Naive thymus-derived CD8-positive, alpha-beta T cell (primary cell): Measurements from ENCODE around the gene STYXL1. TPM values are rescaled to one million over a fixed set of nuclear protein-coding genes. Genes with fewer than 3 reads are reported as not detected.
A peak's percentile ranks its signal among the peaks of the same experiment; 100 is the strongest.

ENCODE experiments used
- ATAC-seq, 2 donors: fragments of 150-1000 bp; cut with Tn5 transposase in 1 of 2; sonication (Bioruptor Pico), chemical (Tn5 transposase) in 1 of 2; 1 replicate in 1 of 2; 2 replicates in 1 of 2; pipeline ENCODE4 v1.10.0; 2021; ENCODE audit warnings: mild to moderate bottlenecking in 2 of 2, moderate library complexity in 2 of 2
- POLR2A ChIA-PET: fragments of 350-600 bp; sonication (Branson Sonifier 250); formaldehyde crosslinking; loops from one replicate; lab custom pipeline; 2021; ENCODE audit warnings: antibody characterized with exemption; lab: Charles Lee
- DNase-seq, 10 donors: peaks; one replicate each; pipeline versions ENCODE4 v3.0.0 to v3.0.0-alpha.2; 2020 to 2022
- H3K27ac Mint-ChIP-seq, 10 donors: one replicate each; pipeline ENCODE4 v1.8.0; 2020 to 2022; ENCODE audit warnings: mild to moderate bottlenecking in 10 of 10, mixed read lengths in 10 of 10, moderate library complexity in 4 of 10, inconsistent platforms in 1 of 10
- H3K27me3 Mint-ChIP-seq, 5 donors: one replicate each; pipeline ENCODE4 v1.8.0; 2021 to 2022; ENCODE audit warnings: mixed read lengths in 5 of 5
- H3K36me3 Mint-ChIP-seq, 3 donors: one replicate each; pipeline ENCODE4 v1.8.0; 2020 to 2022; ENCODE audit warnings: mixed read lengths in 3 of 3, mild to moderate bottlenecking in 2 of 3, inconsistent platforms in 1 of 3
- H3K4me1 Mint-ChIP-seq, 4 donors: one replicate each; pipeline ENCODE4 v1.8.0; 2021 to 2022; ENCODE audit warnings: mixed read lengths in 4 of 4
- H3K4me3 Mint-ChIP-seq, 10 donors: one replicate each; pipeline ENCODE4 v1.8.0; 2020 to 2022; ENCODE audit warnings: mild to moderate bottlenecking in 10 of 10, mixed read lengths in 10 of 10, moderate library complexity in 6 of 10, inconsistent platforms in 1 of 10
- H3K9me3 Mint-ChIP-seq, 9 donors: one replicate each; pipeline ENCODE4 v1.8.0; 2020 to 2022; ENCODE audit warnings: mixed read lengths in 9 of 9, mild to moderate bottlenecking in 3 of 9, inconsistent platforms in 1 of 9, moderate library complexity in 1 of 9
- polyA plus RNA-seq, 3 donors: library from polyadenylated mRNA; unstranded; fragments of 300-500 nt; fragmentation: Illumina TruSeq; gene quantifications; one replicate each; pipeline ENCODE4 v1.2.3, GENCODE V29; 2021
- total RNA-seq, 8 experiments: library from RNA in 2 of 8; stranded (reverse) in 2 of 8; gene quantifications; one replicate each; pipeline ENCODE4 v1.2.3 and lab custom pipeline; 2021 to 2026

Gene STYXL1
- total and polyA plus RNA-seq, 5 experiments from 2014 or later, result 21.8 to 61.9 (median 52.7) TPM

- Mint-ChIP-seq H3K27me3 (no peaks in the 10 kb centered on the region), H3K4me1 (peaks cover 7 to 22% (median 15%) of the 10 kb centered on the region in 4 donors), H3K4me3 (no peak overlapping the region), H3K36me3 (peaks cover 0 to 32% (median 11%) of the 10 kb centered on the region in 3 donors), H3K9me3 (no peaks in the 10 kb centered on the region), H3K27ac (peak overlapping the region in 1 of 10 donors; percentile 68)
- DNase-seq, result peak in 1 of 10 donors; percentile 50
- POLR2A ChIA-PET, result interaction anchor here (0.7 kb wide), 1 partner anchor 19 kb away, joined by 3 read pairs; no protein-coding TSS in a partner anchor
- no peak for ATAC-seq
Measured at GRCh38 chr7:75986147-75986781, 61.5 kb downstream of the STYXL1 start.

GRCh38 chr7:75985518-75986146 lies 62.2 kb downstream of the STYXL1 start:
- ATAC-seq, result no peak
- Mint-ChIP-seq H3K4me1 (peaks cover 7 to 18% (median 14%) of the 10 kb centered on the region in 4 donors), H3K36me3 (peaks cover 0 to 32% (median 11%) of the 10 kb centered on the region in 3 donors), H3K9me3 (no peaks in the 10 kb centered on the region), H3K27me3 (no peaks in the 10 kb centered on the region), H3K27ac (no peak overlapping the region), H3K4me3 (no peak overlapping the region)
- POLR2A ChIA-PET, result interaction anchor here (0.7 to 1.4 kb wide), 3 partner anchors 20 to 72 kb away, joined by 3 read pairs; partner anchors contain the start of genes MDH2 and STYXL1
- DNase-seq, result no peak

- Mint-ChIP-seq H3K27me3 (no peaks in the 10 kb centered on the region), H3K4me1 (peaks cover 4 to 14% (median 9%) of the 10 kb centered on the region in 4 donors), H3K36me3 (peaks cover 0 to 34% (median 12%) of the 10 kb centered on the region in 3 donors), H3K4me3 (no peak overlapping the region), H3K27ac (no peak overlapping the region), H3K9me3 (no peaks in the 10 kb centered on the region)
- DNase-seq (no peak), ATAC-seq (no peak)
- POLR2A ChIA-PET, result interaction anchor here (1.4 kb wide), 2 partner anchors 63 to 71 kb away, joined by 3 read pairs; partner anchors contain the start of genes MDH2 and STYXL1
Measured at GRCh38 chr7:75985009-75985517, 62.7 kb downstream of the STYXL1 start.

GRCh38 chr7:75984130-75985008 lies 63.4 kb downstream of the STYXL1 start:
- peaks cover 0 to 37% (median 14%) of the 10 kb centered on the region in 3 donors for H3K36me3 Mint-ChIP-seq

GRCh38 chr7:75983471-75984129 lies 64.2 kb downstream of the STYXL1 start:
- no peaks in the 10 kb centered on the region for H3K9me3 Mint-ChIP-seq
- peaks cover 0 to 39% (median 14%) of the 10 kb centered on the region in 3 donors for H3K36me3 Mint-ChIP-seq
- no peaks in the 10 kb centered on the region for H3K27me3 Mint-ChIP-seq
- POLR2A ChIA-PET, result no interaction called here
- H3K4me3 Mint-ChIP-seq, result no peak overlapping the region
- H3K4me1 Mint-ChIP-seq, result peaks cover 0 to 8% (median 3%) of the 10 kb centered on the region in 4 donors
- H3K27ac Mint-ChIP-seq, result no peak overlapping the region
- ATAC-seq (no peak), DNase-seq (no peak)

More at GRCh38 chr7:75984130-75985008, 63.4 kb downstream of the STYXL1 start:
- no peaks in the 10 kb centered on the region for H3K9me3 Mint-ChIP-seq
- no peaks in the 10 kb centered on the region for H3K27me3 Mint-ChIP-seq
- H3K27ac Mint-ChIP-seq, result peak overlapping the region in 1 of 10 donors; percentile 49
- POLR2A ChIA-PET, result interaction anchor here (1.4 kb wide), 2 partner anchors 64 to 70 kb away, joined by 3 read pairs; partner anchors contain the start of genes MDH2 and STYXL1
- ATAC-seq (no peak), DNase-seq (no peak)
- no peak overlapping the region for H3K4me3 Mint-ChIP-seq
- peaks cover 0 to 8% (median 3%) of the 10 kb centered on the region in 4 donors for H3K4me1 Mint-ChIP-seq

- Mint-ChIP-seq H3K4me1 (peaks cover 0 to 6% (median 3%) of the 10 kb centered on the region in 4 donors), H3K9me3 (no peaks in the 10 kb centered on the region), H3K27me3 (no peaks in the 10 kb centered on the region), H3K36me3 (peaks cover 0 to 38% (median 14%) of the 10 kb centered on the region in 3 donors), H3K27ac (peak overlapping the region in 1 of 10 donors; percentile 62), H3K4me3 (no peak overlapping the region)
- DNase-seq, result no peak
- POLR2A ChIA-PET, result interaction anchor here (1.0 kb wide), 1 partner anchor 67 kb away, joined by 3 read pairs; no protein-coding TSS in a partner anchor
- no peak for ATAC-seq
Measured at GRCh38 chr7:75982306-75983064, 65.3 kb downstream of the STYXL1 start.

GRCh38 chr7:75981453-75982305 lies 66.1 kb downstream of the STYXL1 start:
- H3K4me1 Mint-ChIP-seq, result peaks cover 0 to 3% (median under 1%) of the 10 kb centered on the region in 4 donors
- H3K27ac Mint-ChIP-seq, result peak overlapping the region in 1 of 10 donors; percentile 53
- ATAC-seq (no peak), DNase-seq (no peak)
- POLR2A ChIA-PET, result interaction anchor here (1.0 to 1.1 kb wide), 2 partner anchors 9 to 66 kb away, joined by 3 read pairs; no protein-coding TSS in a partner anchor
- H3K36me3 Mint-ChIP-seq, result peaks cover 0 to 31% (median 8%) of the 10 kb centered on the region in 3 donors
- no peaks in the 10 kb centered on the region for H3K9me3 Mint-ChIP-seq
- peak overlapping the region in 1 of 10 donors; percentile 38 for H3K4me3 Mint-ChIP-seq
- H3K27me3 Mint-ChIP-seq, result no peaks in the 10 kb centered on the region

- Mint-ChIP-seq H3K27ac (no peak overlapping the region), H3K9me3 (no peaks in the 10 kb centered on the region), H3K27me3 (no peaks in the 10 kb centered on the region), H3K36me3 (peaks cover 0 to 31% (median 7%) of the 10 kb centered on the region in 3 donors), H3K4me1 (peaks cover 0 to 3% (median 0%) of the 10 kb centered on the region in 4 donors), H3K4me3 (no peak overlapping the region)
- no peak for DNase-seq
- POLR2A ChIA-PET, result interaction anchor here (0.6 to 1.1 kb wide), 2 partner anchors 9 to 117 kb away, joined by 3 to 4 read pairs; no protein-coding TSS in a partner anchor
- no peak for ATAC-seq
Measured at GRCh38 chr7:75981203-75981452, 66.7 kb downstream of the STYXL1 start.

GRCh38 chr7:75980430-75981202 lies 67.2 kb downstream of the STYXL1 start:
- peaks cover 0 to 3% (median 0%) of the 10 kb centered on the region in 4 donors for H3K4me1 Mint-ChIP-seq
- peaks cover 0 to 29% (median 7%) of the 10 kb centered on the region in 3 donors for H3K36me3 Mint-ChIP-seq
- ATAC-seq (no peak), DNase-seq (no peak)
- POLR2A ChIA-PET, result interaction anchor here (0.6 to 1.1 kb wide), 2 partner anchors 8 to 116 kb away, joined by 3 to 4 read pairs; no protein-coding TSS in a partner anchor
- H3K4me3 Mint-ChIP-seq, result no peak overlapping the region
- H3K9me3 Mint-ChIP-seq, result no peaks in the 10 kb centered on the region
- H3K27ac Mint-ChIP-seq, result no peak overlapping the region
- H3K27me3 Mint-ChIP-seq, result no peaks in the 10 kb centered on the region
